ENCODE results near the gene IQSEC1. TPM values are rescaled to one million over a fixed set of nuclear protein-coding genes. Genes with fewer than 3 reads are reported as not detected.
A peak's percentile ranks its signal among the peaks of the same experiment; 100 is the strongest.

Gene IQSEC1
- total and polyA plus RNA-seq, 4 experiments from 2014 or later, result 11.9 to 82.0 (median 62.3) TPM

DNA sequence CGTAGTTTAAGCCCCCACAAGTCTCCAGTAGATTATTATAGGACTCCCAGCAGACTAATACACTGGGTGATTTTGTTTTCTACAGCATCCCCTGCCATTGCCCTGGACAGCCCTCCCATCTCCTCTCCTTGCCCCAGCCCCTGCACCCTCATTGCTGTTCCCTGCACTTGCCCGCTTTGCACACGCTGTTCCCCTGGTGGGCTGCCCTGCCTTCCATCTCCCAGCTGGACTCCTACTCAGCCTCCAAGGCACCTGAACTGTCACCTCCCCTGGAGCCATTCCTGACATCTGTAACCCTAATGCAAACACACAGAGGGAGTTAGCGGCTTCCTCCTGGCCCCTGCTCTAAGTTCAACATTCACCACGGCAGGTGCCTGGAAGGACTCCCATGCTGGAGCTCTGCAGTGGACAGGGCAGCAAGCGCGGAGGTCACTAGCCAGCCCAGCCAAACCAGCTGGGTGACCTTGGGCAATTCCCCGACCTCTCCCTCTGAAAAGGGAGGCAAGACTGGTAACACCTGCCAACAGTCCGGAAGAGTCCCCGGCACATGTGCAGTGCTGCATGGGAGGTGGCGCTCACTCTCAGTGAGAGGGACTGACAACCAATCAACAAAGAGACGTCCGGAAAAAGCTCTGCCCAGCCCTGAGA lies 38.8 kb upstream of the IQSEC1 start:
- intact Hi-C loops (cut with micrococcal nuclease), result no loop called here

DNA sequence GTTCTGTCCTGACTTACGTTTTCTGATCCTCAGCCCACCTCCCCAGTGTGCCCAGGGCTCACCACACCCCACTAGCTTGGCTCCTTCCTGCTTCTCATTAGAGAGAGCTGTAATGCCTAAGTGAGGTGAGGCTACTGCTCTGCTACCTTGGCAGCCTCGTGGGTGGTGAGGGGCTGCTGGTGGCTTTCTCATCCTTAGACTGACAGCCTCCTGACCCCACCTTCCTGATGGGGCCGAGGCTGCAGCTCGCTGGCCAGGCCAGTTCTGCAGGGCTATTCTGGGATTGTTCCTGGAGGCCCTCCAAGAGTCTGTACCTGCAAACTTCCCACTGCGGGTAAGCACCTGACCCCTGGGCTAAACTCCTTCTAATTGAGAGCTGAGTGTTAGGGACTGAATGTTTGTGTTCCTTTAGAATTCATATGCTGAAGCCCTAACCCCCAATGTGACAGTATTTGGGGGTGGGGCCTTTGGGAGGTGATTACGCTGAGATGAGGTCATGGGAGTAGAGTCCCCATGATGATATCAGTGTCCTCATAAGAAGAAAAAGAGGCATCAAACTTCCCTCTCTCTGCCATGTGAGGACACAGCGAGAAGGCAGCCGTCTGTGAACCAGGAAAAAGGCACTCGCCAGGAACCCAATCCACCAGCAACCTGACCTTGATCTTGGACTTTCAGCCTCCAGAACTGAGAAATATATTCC lies 38.1 kb upstream of the IQSEC1 start:
- peak overlapping the region in 2 of 8 donors; percentile 56 to 77 for H3K4me3 Mint-ChIP-seq
- DNase-seq, result no peak
- no peaks in the 10 kb centered on the region for H3K9me3 ChIP-seq (ENCODE audit: control insufficient read depth in 1 of 2, low read length in 2 of 2)
- no peaks in the 10 kb centered on the region for H3K27me3 ChIP-seq (ENCODE audit: insufficient read depth, low read length)
- no peaks in the 10 kb centered on the region for H3K36me3 ChIP-seq (ENCODE audit: insufficient read depth, low read length)
- CTCF ChIA-PET (ENCODE audit: partially characterized antibody), result interaction anchor here (0.6 to 2.1 kb wide), 2 partner anchors 20 to 22 kb away, joined by 3 to 8 read pairs; no protein-coding TSS in a partner anchor
- H3K27ac ChIP-seq (ENCODE audit: low read depth, low read length), result no peak overlapping the region
- peaks cover 5 to 12% (median 7%) of the 10 kb centered on the region in 4 donors for H3K4me1 Mint-ChIP-seq
- H3K9me3 Mint-ChIP-seq, result peaks cover 0 to 4% (median 0%) of the 10 kb centered on the region in 8 donors
- H3K4me1 ChIP-seq (ENCODE audit: insufficient read depth, low read length), result peaks cover 11% of the 10 kb centered on the region
- intact Hi-C loops (cut with micrococcal nuclease), result no loop called here
- POLR2A ChIA-PET (ENCODE audit: partially characterized antibody), result interaction anchor here (1.1 to 1.3 kb wide), 2 partner anchors 95 to 99 kb away, joined by 3 read pairs; no protein-coding TSS in a partner anchor
- H3K36me3 Mint-ChIP-seq, result no peaks in the 10 kb centered on the region
- H3K4me3 ChIP-seq (ENCODE audit: low read length in 2 of 2), result no peak overlapping the region
- H3K27ac Mint-ChIP-seq, result peak overlapping the region in 4 of 7 donors; percentile 24 to 79 (median 53)
- H3K27me3 Mint-ChIP-seq, result no peaks in the 10 kb centered on the region

More for the DNA sequence above, 38.8 kb upstream of the IQSEC1 start:
- no peak for DNase-seq
- peaks cover 5 to 12% (median 7%) of the 10 kb centered on the region in 4 donors for H3K4me1 Mint-ChIP-seq
- H3K27ac Mint-ChIP-seq, result peak overlapping the region in 1 of 7 donors; percentile 85
- CTCF ChIA-PET (ENCODE audit: partially characterized antibody), result no interaction called here
- H3K27me3 Mint-ChIP-seq, result no peaks in the 10 kb centered on the region
- H3K9me3 ChIP-seq (ENCODE audit: control insufficient read depth in 1 of 2, low read length in 2 of 2), result no peaks in the 10 kb centered on the region
- no peak overlapping the region for H3K27ac ChIP-seq (ENCODE audit: low read depth, low read length)
- peak overlapping the region in 1 of 8 donors; percentile 1 for H3K4me3 Mint-ChIP-seq
- H3K4me3 ChIP-seq (ENCODE audit: low read length in 2 of 2), result no peak overlapping the region
- no peaks in the 10 kb centered on the region for H3K36me3 ChIP-seq (ENCODE audit: insufficient read depth, low read length)
- H3K9me3 Mint-ChIP-seq, result peaks cover 0 to 4% (median 0%) of the 10 kb centered on the region in 8 donors
- no peaks in the 10 kb centered on the region for H3K36me3 Mint-ChIP-seq
- H3K27me3 ChIP-seq (ENCODE audit: insufficient read depth, low read length), result no peaks in the 10 kb centered on the region
- H3K4me1 ChIP-seq (ENCODE audit: insufficient read depth, low read length), result peaks cover 11% of the 10 kb centered on the region
- POLR2A ChIA-PET (ENCODE audit: partially characterized antibody), result interaction anchor here (1.1 kb wide), 1 partner anchor 100 kb away, joined by 3 read pairs; no protein-coding TSS in a partner anchor

DNA sequence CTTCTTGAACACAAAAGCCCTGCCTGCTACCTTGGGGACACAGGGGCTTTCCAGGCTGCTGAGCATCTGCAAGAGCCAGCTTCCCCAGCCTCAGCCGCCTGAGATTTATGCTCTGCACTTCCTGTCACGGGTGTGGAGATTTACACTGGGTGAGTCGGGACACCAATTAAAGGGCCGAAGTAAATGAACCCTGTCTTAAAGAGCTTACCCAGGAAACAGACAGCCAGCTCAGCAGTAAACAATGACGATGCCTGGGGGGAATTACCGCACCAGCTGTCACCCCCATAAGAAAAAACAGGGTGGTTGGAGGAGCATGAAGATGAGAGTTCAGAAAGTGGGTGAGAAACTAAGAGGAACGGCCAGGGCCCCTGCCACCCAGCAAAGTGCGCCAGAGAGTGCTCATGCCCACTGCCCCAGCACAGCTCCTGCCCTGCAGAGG lies 37.5 kb upstream of the IQSEC1 start:
- H3K4me1 ChIP-seq (ENCODE audit: insufficient read depth, low read length), result peaks cover 11% of the 10 kb centered on the region
- Mint-ChIP-seq H3K27ac (peak overlapping the region in 6 of 7 donors; percentile 28 to 89 (median 78)), H3K4me3 (peak overlapping the region in 6 of 8 donors; percentile 34 to 80 (median 52)), H3K27me3 (no peaks in the 10 kb centered on the region), H3K36me3 (no peaks in the 10 kb centered on the region), H3K9me3 (peaks cover 0 to 4% (median 0%) of the 10 kb centered on the region in 8 donors), H3K4me1 (peaks cover 5 to 12% (median 7%) of the 10 kb centered on the region in 4 donors)
- CTCF ChIA-PET (ENCODE audit: partially characterized antibody), result interaction anchor here (0.6 to 2.1 kb wide), 2 partner anchors 19 to 22 kb away, joined by 3 to 8 read pairs; no protein-coding TSS in a partner anchor
- POLR2A ChIA-PET (ENCODE audit: partially characterized antibody), result interaction anchor here (1.1 to 1.3 kb wide), 2 partner anchors 95 to 98 kb away, joined by 3 read pairs; no protein-coding TSS in a partner anchor
- no peaks in the 10 kb centered on the region for H3K27me3 ChIP-seq (ENCODE audit: insufficient read depth, low read length)
- H3K27ac ChIP-seq (ENCODE audit: low read depth, low read length), result no peak overlapping the region
- DNase-seq, result peak; percentile 13 to 71 (median 35)
- no peak overlapping the region for H3K4me3 ChIP-seq (ENCODE audit: low read length in 2 of 2)
- no peaks in the 10 kb centered on the region for H3K36me3 ChIP-seq (ENCODE audit: insufficient read depth, low read length)
- no peaks in the 10 kb centered on the region for H3K9me3 ChIP-seq (ENCODE audit: control insufficient read depth in 1 of 2, low read length in 2 of 2)
- intact Hi-C loops (cut with micrococcal nuclease), result no loop called here

DNA sequence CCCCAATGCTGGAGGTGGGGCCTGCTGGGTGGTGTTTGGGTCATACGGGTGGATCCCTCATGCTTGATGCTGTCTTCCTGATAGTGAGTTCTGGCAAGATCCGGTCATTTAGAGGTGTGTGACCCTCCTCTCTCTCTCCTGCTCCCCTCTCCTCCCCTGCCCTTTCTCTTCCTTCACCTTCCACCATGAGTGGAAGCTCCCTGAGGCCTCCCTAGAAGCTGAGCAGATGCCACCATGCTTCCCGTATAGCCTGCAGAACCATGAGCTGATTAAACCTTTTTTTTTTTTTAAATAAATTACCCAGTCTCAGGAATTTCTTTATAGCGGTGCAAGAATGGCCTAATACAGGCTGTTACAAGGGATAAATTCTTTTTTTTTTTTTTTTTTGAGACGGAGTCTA lies 36.3 kb upstream of the IQSEC1 start:
- H3K4me1 ChIP-seq (ENCODE audit: insufficient read depth, low read length), result peaks cover 11% of the 10 kb centered on the region
- no peak for DNase-seq
- H3K27me3 Mint-ChIP-seq, result no peaks in the 10 kb centered on the region
- H3K36me3 ChIP-seq (ENCODE audit: insufficient read depth, low read length), result no peaks in the 10 kb centered on the region
- no peaks in the 10 kb centered on the region for H3K27me3 ChIP-seq (ENCODE audit: insufficient read depth, low read length)
- H3K9me3 ChIP-seq (ENCODE audit: control insufficient read depth in 1 of 2, low read length in 2 of 2), result no peaks in the 10 kb centered on the region
- intact Hi-C loops (cut with micrococcal nuclease), result no loop called here
- no peak overlapping the region for H3K27ac Mint-ChIP-seq
- H3K4me3 ChIP-seq (ENCODE audit: low read length in 2 of 2), result no peak overlapping the region
- ChIA-PET POLR2A (ENCODE audit: partially characterized antibody) (no interaction called here), CTCF (ENCODE audit: partially characterized antibody) (interaction anchor here (2.1 kb wide), 1 partner anchor 18 kb away, joined by 8 read pairs; no protein-coding TSS in a partner anchor)
- H3K4me1 Mint-ChIP-seq, result peaks cover 5 to 12% (median 7%) of the 10 kb centered on the region in 4 donors
- H3K4me3 Mint-ChIP-seq, result no peak overlapping the region
- peaks cover 0 to 4% (median 0%) of the 10 kb centered on the region in 8 donors for H3K9me3 Mint-ChIP-seq
- H3K27ac ChIP-seq (ENCODE audit: low read depth, low read length), result no peak overlapping the region
- H3K36me3 Mint-ChIP-seq, result no peaks in the 10 kb centered on the region

DNA sequence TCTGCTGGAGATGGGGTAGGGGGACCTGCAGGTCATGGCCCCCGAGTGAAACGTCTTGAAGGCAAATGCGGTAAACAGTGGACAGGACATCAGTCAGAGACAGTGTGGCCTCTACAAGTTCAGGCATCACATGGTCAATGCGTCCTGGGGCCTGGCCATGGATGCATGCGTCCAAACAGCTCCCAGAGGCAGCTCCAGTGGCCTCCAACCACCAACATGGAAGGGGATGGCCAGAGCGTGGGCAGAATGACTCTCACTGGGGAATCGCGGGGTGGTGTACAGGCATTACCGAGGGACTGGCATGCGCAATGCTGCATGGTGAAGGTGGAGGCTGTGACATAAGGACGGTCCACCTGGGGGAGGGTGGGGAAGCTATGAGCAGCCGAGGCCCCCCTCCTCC lies 35.6 kb upstream of the IQSEC1 start:
- intact Hi-C loops (cut with micrococcal nuclease), result no loop called here
- Mint-ChIP-seq H3K4me3 (no peak overlapping the region), H3K4me1 (peaks cover 5 to 12% (median 7%) of the 10 kb centered on the region in 4 donors), H3K27me3 (peaks cover 0 to 2% of the 10 kb centered on the region in 2 donors), H3K9me3 (peaks cover 0 to 4% (median 0%) of the 10 kb centered on the region in 8 donors), H3K36me3 (no peaks in the 10 kb centered on the region), H3K27ac (no peak overlapping the region)
- DNase-seq, result no peak
- Histone ChIP-seq H3K36me3 (ENCODE audit: insufficient read depth, low read length) (no peaks in the 10 kb centered on the region), H3K9me3 (ENCODE audit: control insufficient read depth in 1 of 2, low read length in 2 of 2) (no peaks in the 10 kb centered on the region), H3K4me3 (ENCODE audit: low read length in 2 of 2) (no peak overlapping the region), H3K27ac (ENCODE audit: low read depth, low read length) (no peak overlapping the region), H3K27me3 (ENCODE audit: insufficient read depth, low read length) (no peaks in the 10 kb centered on the region), H3K4me1 (ENCODE audit: insufficient read depth, low read length) (peaks cover 11% of the 10 kb centered on the region)
- POLR2A ChIA-PET (ENCODE audit: partially characterized antibody), result no interaction called here
- CTCF ChIA-PET (ENCODE audit: partially characterized antibody), result interaction anchor here (2.1 kb wide), 1 partner anchor 17 kb away, joined by 8 read pairs; no protein-coding TSS in a partner anchor

DNA sequence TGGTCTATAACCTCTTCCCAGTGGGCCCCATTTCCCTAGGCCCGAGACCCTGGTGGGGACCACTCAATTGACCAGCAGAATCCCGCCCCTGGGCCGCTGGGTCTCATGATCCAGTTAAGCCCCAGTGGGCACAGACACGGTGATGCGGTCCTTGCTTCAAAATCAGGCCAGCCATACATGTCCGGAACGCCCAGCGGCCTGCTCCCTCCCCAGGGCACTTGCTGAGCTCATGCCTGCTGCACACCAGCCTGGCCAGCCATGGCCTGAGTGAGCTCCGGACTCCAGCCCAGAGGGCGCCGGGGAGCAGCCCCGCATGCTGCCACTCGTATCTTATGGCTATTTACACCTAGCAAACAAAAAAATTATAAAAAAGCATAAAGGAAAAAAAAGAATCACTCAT lies 34.4 kb upstream of the IQSEC1 start:
- no peaks in the 10 kb centered on the region for H3K36me3 Mint-ChIP-seq
- intact Hi-C loops (cut with micrococcal nuclease), result no loop called here
- no peak overlapping the region for H3K4me3 Mint-ChIP-seq
- peaks cover 0 to 4% (median 0%) of the 10 kb centered on the region in 8 donors for H3K9me3 Mint-ChIP-seq
- ChIA-PET CTCF (ENCODE audit: partially characterized antibody) (no interaction called here), POLR2A (ENCODE audit: partially characterized antibody) (no interaction called here)
- peaks cover 0 to 4% of the 10 kb centered on the region in 2 donors for H3K27me3 Mint-ChIP-seq
- no peak overlapping the region for H3K27ac Mint-ChIP-seq
- peaks cover 5 to 12% (median 7%) of the 10 kb centered on the region in 4 donors for H3K4me1 Mint-ChIP-seq
- no peaks in the 10 kb centered on the region for H3K36me3 ChIP-seq (ENCODE audit: insufficient read depth, low read length)
- H3K27ac ChIP-seq (ENCODE audit: low read depth, low read length), result no peak overlapping the region
- no peaks in the 10 kb centered on the region for H3K9me3 ChIP-seq (ENCODE audit: control insufficient read depth in 1 of 2, low read length in 2 of 2)
- no peaks in the 10 kb centered on the region for H3K27me3 ChIP-seq (ENCODE audit: insufficient read depth, low read length)
- DNase-seq, result no peak
- peaks cover 11% of the 10 kb centered on the region for H3K4me1 ChIP-seq (ENCODE audit: insufficient read depth, low read length)
- H3K4me3 ChIP-seq (ENCODE audit: low read length in 2 of 2), result no peak overlapping the region

Data from CD4-positive, alpha-beta memory T cell (primary cell).